ENCODE measurements around the gene DMAC2L.
"Not testable (repeated sequence)": the region's sequence is repeated elsewhere in the genome, so short reads cannot be mapped to it uniquely, and the experiment has no call there.

The DMAC2L gene

GRCh38 chr14:50360851-50361250 is 48.7 kb downstream of the DMAC2L start:
- Histone ChIP-seq H3K9me3 (ENCODE audit: insufficient read depth, low read length, severe bottlenecking) (no peaks in the 10 kb centered on the region), H3K9ac (ENCODE audit: low read depth, low read length) (no peak overlapping the region), H4K20me1 (ENCODE audit: insufficient read depth, low read length) (no peaks in the 10 kb centered on the region), H3K4me2 (ENCODE audit: insufficient read depth, low read length) (no peak overlapping the region), H2AFZ (ENCODE audit: low read depth, low read length) (no peak overlapping the region), H3K4me1 (ENCODE audit: insufficient read depth, low read length) (peaks cover 26% of the 10 kb centered on the region), H3K4me3 (ENCODE audit: low read depth in 1 of 2, low read length in 2 of 2) (no peak overlapping the region), H3K36me3 (ENCODE audit: insufficient read depth, low read length) (peaks cover 3% of the 10 kb centered on the region; the same call in 1 of the 2 replicates), H3K27me3 (ENCODE audit: insufficient read depth, low read length, poor library complexity) (no peaks in the 10 kb centered on the region), H3K27ac (ENCODE audit: low read length) (no peak overlapping the region), H3K79me2 (ENCODE audit: insufficient read depth, low read length) (no peaks in the 10 kb centered on the region)
- ATAC-seq (ENCODE audit: insufficient read depth, low read depth) (no peak), DNase-seq (no peak)
- TF ChIP-seq EZH2 (IDR thresholded peaks at IDR 0.05; ENCODE audit: borderline replicate concordance, low read depth, low read length, severe bottlenecking) (no peak), CTCF (IDR thresholded peaks at IDR 0.05; ENCODE audit: borderline replicate concordance, extremely low read depth, low read length, poor library complexity, severe bottlenecking) (no peak)

DNA sequence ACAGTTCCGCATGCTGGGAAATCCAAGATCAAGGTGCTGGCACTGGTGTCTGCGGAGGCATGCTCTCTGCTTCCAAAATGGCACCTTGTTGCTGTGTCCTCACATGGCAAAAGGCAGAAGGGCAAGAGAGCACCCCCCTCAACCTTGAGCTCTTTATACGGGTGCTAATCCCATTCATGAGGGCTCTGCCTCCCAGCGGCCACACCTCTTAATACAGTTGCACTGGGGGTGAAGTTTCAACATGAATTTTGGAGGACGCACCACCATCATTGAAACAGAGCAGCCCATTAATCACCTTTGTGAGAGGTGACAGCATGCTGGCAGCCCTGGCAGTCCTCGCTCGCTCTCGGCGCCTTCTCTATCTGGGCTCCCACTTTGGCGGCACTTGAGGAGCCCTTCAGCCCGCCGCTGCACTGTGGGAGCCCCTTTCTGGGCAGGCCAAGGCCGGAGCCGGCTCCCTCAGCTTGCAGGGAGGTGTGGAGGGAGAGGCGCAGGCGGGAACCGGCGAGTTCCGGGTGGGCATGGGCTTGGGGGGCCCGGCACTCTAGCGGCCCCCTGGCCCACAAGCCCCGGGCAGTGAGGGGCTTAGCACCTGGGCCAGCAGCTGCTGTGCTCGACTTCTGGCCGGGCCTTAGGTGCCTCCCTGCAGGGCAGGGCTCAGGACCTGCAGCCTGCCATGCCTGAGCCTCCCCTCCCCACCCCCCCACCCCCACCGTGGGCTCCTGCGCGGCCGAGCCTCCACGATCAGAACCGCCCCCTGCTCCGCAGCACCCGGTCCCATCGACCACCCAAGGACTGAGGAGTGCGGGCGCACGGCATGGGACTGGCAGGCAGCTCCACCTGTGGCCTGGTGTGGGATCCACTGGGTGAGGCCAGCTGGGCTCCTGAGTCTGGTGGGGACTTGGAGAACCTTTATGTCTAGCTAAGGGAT is 49.6 kb downstream of the DMAC2L start:
- H3K27me3 ChIP-seq (ENCODE audit: insufficient read depth, low read length, poor library complexity); H2AFZ ChIP-seq (ENCODE audit: low read depth, low read length); ATAC-seq (ENCODE audit: insufficient read depth, low read depth): not testable (repeated sequence)

GRCh38 chr14:50362764-50363713 is 50.9 kb downstream of the DMAC2L start:
- H3K27ac ChIP-seq (ENCODE audit: low read length), result peak overlapping the region; percentile 89
- DNase-seq, result peak; percentile 74
- H3K4me1 ChIP-seq (ENCODE audit: insufficient read depth, low read length), result peaks cover 26% of the 10 kb centered on the region
- peak; percentile 37 for ATAC-seq (ENCODE audit: insufficient read depth, low read depth)
- TF ChIP-seq EZH2 (IDR thresholded peaks at IDR 0.05; ENCODE audit: borderline replicate concordance, low read depth, low read length, severe bottlenecking) (no peak), CTCF (IDR thresholded peaks at IDR 0.05; ENCODE audit: borderline replicate concordance, extremely low read depth, low read length, poor library complexity, severe bottlenecking) (no peak)
- H3K4me3 ChIP-seq (ENCODE audit: low read depth in 1 of 2, low read length in 2 of 2), result peak overlapping the region; percentile 30 to 59
- 0 out of 2 replicates have a peak, but pooled peaks cover 2% of the 10 kb centered on the region for H3K36me3 ChIP-seq (ENCODE audit: insufficient read depth, low read length)
- peak overlapping the region; percentile 60 for H3K9ac ChIP-seq (ENCODE audit: low read depth, low read length)
- no peaks in the 10 kb centered on the region for H3K27me3 ChIP-seq (ENCODE audit: insufficient read depth, low read length, poor library complexity)
- H3K4me2 ChIP-seq (ENCODE audit: insufficient read depth, low read length), result peak overlapping the region; percentile 76
- peak overlapping the region; percentile 73 for H2AFZ ChIP-seq (ENCODE audit: low read depth, low read length)
- H3K79me2 ChIP-seq (ENCODE audit: insufficient read depth, low read length), result no peaks in the 10 kb centered on the region
- H3K9me3 ChIP-seq (ENCODE audit: insufficient read depth, low read length, severe bottlenecking), result no peaks in the 10 kb centered on the region
- no peaks in the 10 kb centered on the region for H4K20me1 ChIP-seq (ENCODE audit: insufficient read depth, low read length)

More for the DNA sequence above, 49.6 kb downstream of the DMAC2L start:
- H3K79me2 ChIP-seq (ENCODE audit: insufficient read depth, low read length); H3K36me3 ChIP-seq (ENCODE audit: insufficient read depth, low read length); DNase-seq; H3K9ac ChIP-seq (ENCODE audit: low read depth, low read length); H3K9me3 ChIP-seq (ENCODE audit: insufficient read depth, low read length, severe bottlenecking); H4K20me1 ChIP-seq (ENCODE audit: insufficient read depth, low read length): not testable (repeated sequence)
- 0 out of 2 replicates have a peak overlapping the region, but pooled peaks have one; percentile 76 for H3K4me2 ChIP-seq (ENCODE audit: insufficient read depth, low read length)
- peak overlapping the region in 1 of 2 experiments; percentile 59; a peak in 1 of 4 replicates for H3K4me3 ChIP-seq (ENCODE audit: low read depth in 1 of 2, low read length in 2 of 2)
- peaks cover 26% of the 10 kb centered on the region for H3K4me1 ChIP-seq (ENCODE audit: insufficient read depth, low read length)
- 0 out of 2 replicates have a peak overlapping the region, but pooled peaks have one; percentile 89 for H3K27ac ChIP-seq (ENCODE audit: low read length)

Data from DND-41 (cell line).